ENCODE data around the gene TMEM30A. TPM values are rescaled to one million over a fixed set of nuclear protein-coding genes. Genes with fewer than 3 reads are reported as not detected.
A peak's percentile ranks its signal among the peaks of the same experiment; 100 is the strongest.

The TMEM30A gene
- total and polyA plus RNA-seq, 11 donors, result 21.8 to 86.3 (median 55.9) TPM

- DNase-seq (no peak), ATAC-seq (peak; percentile 12 to 62 (median 60))
- Histone ChIP-seq H3K36me3 (peaks cover 0 to 27% (median 15%) of the 10 kb centered on the region in 9 donors), H3K4me1 (peaks cover 0 to 31% (median 16%) of the 10 kb centered on the region in 12 donors), H3K4me3 (no peak overlapping the region), H3K9me3 (no peaks in the 10 kb centered on the region), H3K27ac (peak overlapping the region in 9 of 12 donors; percentile 4 to 56 (median 28)), H3K27me3 (no peaks in the 10 kb centered on the region)
- intact Hi-C loops (cut with DNase I), result no loop called here
- no peak for TF ChIP-seq POLR2A (IDR thresholded peaks at IDR 0.05)
- no peak for TF ChIP-seq CTCF (IDR thresholded peaks at IDR 0.05)
- 12 to 24% (median 20%) methylated on average over 4 of the region's 4 CpGs for WGBS, 4 donors
Measured at GRCh38 chr6:75317503-75318206, 33.1 kb upstream of the TMEM30A start.

GRCh38 chr6:75315978-75316377 is 31.4 kb upstream of the TMEM30A start:
- DNase-seq (no peak), ATAC-seq (no peak)
- no peaks in the 10 kb centered on the region for H3K9me3 ChIP-seq
- no peak overlapping the region for H3K4me3 ChIP-seq
- TF ChIP-seq POLR2A (IDR thresholded peaks at IDR 0.05) (no peak), CTCF (IDR thresholded peaks at IDR 0.05) (no peak)
- H3K4me1 ChIP-seq, result peaks cover 0 to 37% (median 16%) of the 10 kb centered on the region in 12 donors
- no peak overlapping the region for H3K27ac ChIP-seq
- H3K36me3 ChIP-seq, result peaks cover 0 to 44% (median 22%) of the 10 kb centered on the region in 9 donors
- no peaks in the 10 kb centered on the region for H3K27me3 ChIP-seq
- intact Hi-C loops (cut with DNase I), result no loop called here

- peak in 1 of 4 donors; percentile 28 for ATAC-seq
- intact Hi-C loops (cut with DNase I), result loop anchor here in 2 of 10 donors (5.0 kb wide), 1 partner anchor 39 kb away; no protein-coding TSS in a partner anchor
- WGBS, 4 donors, result 72 to 77% (median 75%) methylated on average over 11 of the region's 11 CpGs
Measured at GRCh38 chr6:75308250-75308988, 23.8 kb upstream of the TMEM30A start.

More at GRCh38 chr6:75308250-75308988, 23.8 kb upstream of the TMEM30A start:
- Histone ChIP-seq H3K9me3 (no peaks in the 10 kb centered on the region), H3K4me3 (no peak overlapping the region), H3K36me3 (peaks cover 0 to 55% (median 12%) of the 10 kb centered on the region in 9 donors), H3K27me3 (no peaks in the 10 kb centered on the region), H3K4me1 (peaks cover 0 to 34% (median 0%) of the 10 kb centered on the region in 12 donors), H3K27ac (no peak overlapping the region)
- DNase-seq, result no peak
- TF ChIP-seq POLR2A (IDR thresholded peaks at IDR 0.05), result no peak
- no peak for TF ChIP-seq CTCF (IDR thresholded peaks at IDR 0.05)

Data from heart left ventricle (tissue), 16 donors.